G401 (cell line): Measurements from ENCODE around the gene SON. TPM values are rescaled to one million over a fixed set of nuclear protein-coding genes. Genes with fewer than 3 reads are reported as not detected.

ENCODE experiments used
- total RNA-seq: library from RNA; depleted of rRNA; stranded (reverse); fragments of >200 nt; shearing (Covaris generic); gene quantifications from 2 replicates; pipeline ENCODE4 v1.2.3, GENCODE V29; 2014; rRNA removed

The SON gene
- total RNA-seq, 1 experiment from 2014 or later = 253 TPM

Other genes with a start within 250 kb of the SON start
- gene IFNAR1, start 218.1 kb upstream of the SON start, total RNA-seq = 2.2 and 3.4 TPM in 2 replicates
- 61.2 and 66.8 TPM in 2 replicates for gene IFNGR2, start 139.6 kb upstream of the SON start, total RNA-seq
- gene TMEM50B, start 63.1 kb upstream of the SON start, total RNA-seq = 24.6 and 28.0 TPM in 2 replicates
- 0.49 and 3.8 TPM in 2 replicates for gene DNAJC28, start 51.3 kb upstream of the SON start, total RNA-seq
- 39.0 and 106 TPM in 2 replicates for gene GART, start 921 bp upstream of the SON start, total RNA-seq
- gene DONSON, start 45.6 kb downstream of the SON start, total RNA-seq = 31.8 and 52.2 TPM in 2 replicates
- gene CRYZL1, start 98.7 kb downstream of the SON start, total RNA-seq = 5.4 and 13.1 TPM in 2 replicates
- 33.4 and 64.3 TPM in 2 replicates for gene ITSN1, start 99.5 kb downstream of the SON start, total RNA-seq